GM18511 (cell line): ENCODE results near the gene LIPH.
"Not testable (repeated sequence)": the region's sequence is repeated elsewhere in the genome, so short reads cannot be mapped to it uniquely, and the experiment has no call there.

Experiments used
- ATAC-seq: cut with Tn5 transposase; IDR thresholded peaks from one replicate; pipeline ENCODE4 v1.9.1; 2021; ENCODE audit warnings: mild to moderate bottlenecking, moderate library complexity; ENCODE audit not compliant: unreplicated experiment

The LIPH gene

DNA sequence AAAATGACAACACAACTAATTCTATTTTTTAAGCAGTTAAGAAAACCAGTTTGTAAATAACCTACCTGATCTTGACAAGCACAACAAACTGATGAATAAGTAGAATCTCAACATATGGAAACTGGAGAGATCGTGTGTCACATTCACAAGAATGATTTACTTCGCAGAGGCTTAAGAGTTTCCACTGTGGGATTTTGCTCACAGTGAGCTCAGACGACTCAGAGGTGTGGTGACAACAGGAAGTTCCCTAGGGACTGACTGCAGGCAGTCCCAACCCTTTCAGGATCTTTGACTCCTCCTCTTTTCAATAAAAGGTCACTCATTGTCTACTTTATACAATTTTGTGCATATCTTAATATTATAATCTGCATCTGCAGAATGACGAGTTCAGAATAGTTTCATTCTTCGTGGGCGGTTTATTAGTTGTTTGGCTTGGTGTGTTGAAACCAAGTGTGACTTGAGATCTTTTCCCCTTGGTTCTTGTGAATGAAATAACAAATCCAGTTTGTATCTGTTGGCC lies at the start of gene LIPH:
TSS of gene LIPH (minus strand) at position 231 of the 520 bp plus-strand sequence. CDS start at position 114, 117 bp downstream.
- peak; percentile 83 for ATAC-seq

DNA sequence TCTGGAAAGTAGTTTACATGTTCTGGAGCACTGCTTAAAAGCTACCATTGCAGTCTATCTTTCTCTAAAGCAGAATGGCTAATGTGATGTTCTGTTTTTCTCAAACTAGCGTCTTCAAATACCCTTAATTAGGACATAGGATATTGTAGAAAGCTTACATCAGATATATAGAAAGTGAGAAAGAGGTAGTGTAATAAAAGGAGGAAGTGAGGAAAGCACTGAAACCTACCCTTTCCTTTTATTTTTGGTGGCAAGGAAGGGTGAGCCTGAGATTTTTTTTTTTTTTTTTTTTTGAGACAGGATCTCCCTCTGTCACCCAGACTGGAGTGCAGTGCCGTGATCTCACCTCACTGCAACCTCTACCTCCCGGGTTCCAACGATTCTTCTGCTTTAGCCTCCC lies 43.1 kb upstream of the LIPH start:
- peak; percentile 67 for ATAC-seq

DNA sequence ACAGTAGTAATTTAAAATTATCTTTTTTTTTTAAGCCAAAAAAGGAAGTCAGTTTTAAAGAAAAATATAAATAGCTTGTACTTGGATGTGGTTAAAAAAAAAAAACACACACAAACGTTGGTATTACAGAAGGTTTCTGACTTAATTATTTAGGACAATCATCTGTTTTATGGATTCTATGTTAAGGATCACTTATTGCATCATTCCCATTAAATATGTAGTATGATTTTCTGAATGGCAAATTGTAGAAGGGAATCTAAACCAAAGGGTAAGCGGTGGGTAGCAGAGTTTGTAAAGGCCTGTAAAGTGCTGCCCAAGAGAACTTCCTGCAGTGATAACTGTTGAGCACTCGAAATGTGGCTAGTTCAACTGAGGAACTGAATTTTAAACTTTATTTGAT lies 41.7 kb upstream of the LIPH start:
- no peak for ATAC-seq

DNA sequence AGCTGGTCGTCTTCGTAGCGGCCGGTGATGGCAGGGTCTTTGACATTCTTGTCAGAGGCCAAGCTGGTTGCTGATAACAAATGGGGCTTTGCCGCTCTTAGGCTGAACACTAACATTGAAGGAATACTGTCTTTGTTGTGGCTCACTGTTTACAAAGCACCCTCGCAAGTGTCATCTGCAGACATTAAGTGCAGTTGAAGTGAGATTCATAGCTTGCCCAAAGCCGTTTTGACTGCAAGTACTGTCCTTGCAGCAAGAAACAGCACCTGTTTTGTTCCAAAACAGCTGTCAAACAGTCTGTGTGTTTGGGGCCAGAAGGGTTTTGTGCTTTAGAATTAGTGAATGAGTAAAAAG lies 34.3 kb upstream of the LIPH start:
- ATAC-seq = no peak

DNA sequence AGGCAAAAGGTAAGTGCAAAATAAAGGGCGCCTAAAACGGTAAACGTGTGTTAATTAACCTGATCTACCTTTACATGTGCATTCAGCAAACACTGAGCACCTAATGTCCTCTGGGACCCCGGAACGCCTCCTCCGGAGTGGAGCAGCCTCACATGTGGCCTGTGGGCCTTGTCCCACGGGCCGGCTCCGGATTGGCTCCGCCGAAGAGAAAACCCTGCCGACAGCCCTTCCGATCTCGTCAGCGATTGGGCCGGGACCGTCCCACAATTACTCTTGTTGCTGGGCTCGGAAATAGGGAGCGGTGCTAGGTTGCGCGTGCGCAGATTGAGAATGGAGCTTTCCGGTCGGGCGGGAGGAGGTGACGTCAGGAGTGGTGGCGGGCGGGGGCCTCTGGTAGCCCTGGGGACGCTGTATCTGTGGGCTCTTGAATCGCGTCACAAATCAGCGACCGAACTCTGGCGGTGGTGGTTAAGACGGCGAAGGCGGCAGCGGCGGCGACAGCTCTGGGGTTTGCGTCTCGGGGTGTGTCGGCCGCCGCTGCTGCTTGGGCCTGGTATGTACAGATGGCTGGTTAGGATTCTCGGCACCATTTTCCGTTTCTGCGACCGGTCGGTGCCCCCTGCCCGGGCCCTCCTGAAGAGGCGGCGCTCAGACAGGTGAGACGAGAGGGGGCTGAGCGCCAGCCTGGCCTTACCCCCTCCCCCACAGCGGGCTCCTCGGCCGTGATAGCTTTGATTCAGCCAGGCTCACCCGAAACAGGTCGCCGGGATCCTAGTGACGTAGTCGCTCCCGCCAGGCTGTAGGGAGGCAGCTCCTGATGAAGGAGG lies 33.7 kb upstream of the LIPH start, which contains the start of gene SENP2:
TSS of gene SENP2 (plus strand) at position 437 of the 827 bp plus-strand sequence. CDS start at position 556, 119 bp downstream.
- ATAC-seq = peak; percentile 94

DNA sequence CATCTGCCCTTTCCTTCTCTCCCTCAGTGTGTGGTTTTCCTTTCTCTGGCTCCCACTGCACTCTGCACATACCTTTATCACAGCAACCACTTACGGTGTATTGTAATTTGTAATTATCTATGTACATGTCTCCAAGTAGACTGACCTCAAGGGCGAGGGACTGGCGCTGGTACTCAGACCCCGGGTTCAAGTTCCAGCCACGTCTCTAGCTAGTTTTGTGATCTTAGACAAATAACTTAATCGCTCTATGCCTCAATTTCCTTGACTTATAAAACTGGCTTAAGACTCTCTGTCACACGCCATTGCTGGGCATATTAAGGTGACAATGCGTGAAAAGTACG lies 33.1 kb upstream of the LIPH start:
- no peak for ATAC-seq

DNA sequence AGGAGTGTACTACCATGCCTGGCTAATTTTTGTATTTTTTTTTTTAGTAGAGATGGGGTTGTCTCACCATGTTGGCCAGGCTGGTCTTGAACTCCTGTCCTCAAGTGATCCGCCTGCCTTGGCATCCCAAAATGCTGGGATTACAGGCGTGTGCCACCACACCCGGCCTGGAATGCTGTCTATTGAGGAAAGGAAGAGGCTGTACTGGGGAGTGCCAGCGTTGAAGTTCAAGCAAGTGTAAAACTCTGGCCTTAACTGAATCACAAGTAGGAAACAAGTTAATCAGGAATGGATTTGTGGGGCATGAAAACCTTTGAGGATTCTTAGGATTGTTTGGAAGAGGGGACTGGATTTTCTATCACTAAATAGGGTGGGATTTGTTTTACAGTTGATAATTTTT lies 32.3 kb upstream of the LIPH start:
- no peak for ATAC-seq

DNA sequence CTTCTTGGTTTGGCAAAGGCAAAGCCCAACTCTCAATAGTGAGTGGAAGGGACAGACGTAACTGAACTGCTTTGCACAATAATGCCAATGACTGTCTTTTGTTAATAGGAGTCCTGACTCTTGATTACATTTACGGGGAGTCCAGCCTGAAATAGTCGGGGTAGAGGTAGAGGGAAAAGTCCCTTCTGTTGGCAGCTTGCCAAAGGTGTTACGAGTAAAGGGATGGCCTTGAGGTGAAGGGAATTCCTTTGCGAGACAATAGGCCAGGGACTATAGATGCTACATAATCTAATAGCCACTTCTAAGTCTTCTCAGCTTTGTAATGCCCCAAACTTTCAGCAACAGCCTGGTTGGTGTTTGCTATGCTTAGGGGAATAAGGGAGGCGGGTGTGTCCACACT lies 31.5 kb upstream of the LIPH start:
- ATAC-seq = no peak

DNA sequence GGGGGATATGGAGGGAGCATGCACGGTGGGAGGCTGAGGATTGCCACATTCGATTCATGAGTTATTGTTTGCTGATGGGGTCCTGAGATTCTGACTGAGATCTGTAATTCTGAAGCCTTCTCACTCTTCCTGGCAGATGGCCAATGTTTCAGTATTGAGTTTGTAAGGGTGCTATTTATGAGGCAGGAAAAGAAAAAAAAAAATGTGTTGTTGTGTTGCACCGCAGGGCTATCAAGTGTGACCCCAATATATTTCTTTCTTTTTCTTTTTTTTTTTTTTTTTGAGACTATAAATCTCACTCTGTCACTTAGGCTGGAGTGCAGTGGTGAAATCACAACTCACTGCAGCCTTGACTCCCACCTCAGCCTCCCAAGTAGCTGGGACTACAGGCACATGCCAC lies 30.5 kb upstream of the LIPH start:
- ATAC-seq = no peak

DNA sequence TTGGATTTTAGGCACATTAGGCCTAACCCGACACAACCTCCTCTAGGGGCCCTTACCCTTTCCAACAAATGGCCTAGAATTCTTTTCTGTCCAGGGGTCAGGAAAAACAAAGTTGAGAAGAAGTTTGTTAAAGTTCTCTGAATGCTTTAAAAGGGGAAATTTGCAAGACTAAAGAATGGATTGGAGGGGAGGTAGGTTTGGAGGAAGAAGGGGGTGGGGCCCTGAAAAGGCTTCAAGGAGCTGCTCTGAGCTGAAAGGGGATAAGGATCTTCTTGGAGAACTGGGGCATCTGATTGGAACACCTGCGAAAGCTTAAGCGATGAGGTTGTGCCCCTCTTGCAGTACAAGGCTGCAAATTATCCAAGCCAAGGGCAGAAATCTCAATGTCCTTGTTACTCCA lies 29.8 kb upstream of the LIPH start:
- no peak for ATAC-seq

DNA sequence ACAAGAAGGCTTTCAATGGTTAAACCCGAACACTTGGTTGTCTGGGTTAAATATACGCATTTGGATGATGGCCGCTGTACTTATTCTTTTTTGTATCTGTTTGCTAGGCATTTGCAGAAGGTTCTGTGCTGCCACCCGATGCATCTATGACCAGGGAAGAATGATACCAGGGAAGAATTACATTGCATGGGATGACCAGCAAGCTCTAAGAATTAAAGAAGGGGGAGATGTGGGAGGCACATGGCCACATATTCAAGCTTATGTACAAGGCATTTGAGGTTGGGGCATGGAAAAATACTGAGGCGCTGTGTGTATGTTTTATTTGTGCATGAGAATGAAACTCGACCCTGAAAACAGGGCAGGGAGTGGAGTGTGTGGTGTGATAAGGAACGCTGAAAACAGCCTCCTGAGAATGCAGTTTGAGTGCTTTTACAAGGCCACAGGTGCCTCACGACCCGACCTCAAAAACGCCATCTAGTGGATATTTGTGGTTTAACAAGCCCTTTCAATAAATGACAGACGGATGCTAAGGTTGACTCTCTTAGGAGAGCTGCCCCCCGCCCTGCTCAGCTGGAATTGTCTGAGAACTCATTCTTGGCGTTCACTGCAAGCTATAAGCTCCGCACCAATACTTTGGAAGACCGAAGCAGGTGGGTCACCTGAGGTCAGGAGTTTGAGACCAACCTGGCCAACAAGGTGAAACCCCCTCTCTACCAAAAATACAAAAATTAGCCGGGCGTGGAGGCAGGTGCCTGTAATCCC lies 22.9 kb upstream of the LIPH start:
- ATAC-seq = peak; percentile 81

DNA sequence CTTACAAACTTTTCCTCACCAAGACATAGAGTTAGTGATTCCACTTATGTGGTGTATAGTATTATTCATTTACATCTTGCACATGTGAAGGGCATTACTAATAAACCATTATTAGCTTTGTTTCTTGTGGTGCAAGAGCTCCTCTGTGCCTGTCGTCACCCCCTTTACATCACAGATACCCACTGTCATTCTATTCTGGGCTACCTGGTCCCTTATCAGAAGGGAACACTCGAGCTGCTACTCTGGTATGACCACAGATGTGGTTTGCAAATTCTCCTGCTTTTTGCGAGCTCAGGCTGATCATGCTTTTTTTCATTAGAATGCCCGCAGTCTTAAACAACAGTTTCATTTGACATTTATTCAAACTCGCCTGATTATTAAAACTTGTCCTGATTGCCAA lies 19.8 kb upstream of the LIPH start:
- ATAC-seq = no peak

DNA sequence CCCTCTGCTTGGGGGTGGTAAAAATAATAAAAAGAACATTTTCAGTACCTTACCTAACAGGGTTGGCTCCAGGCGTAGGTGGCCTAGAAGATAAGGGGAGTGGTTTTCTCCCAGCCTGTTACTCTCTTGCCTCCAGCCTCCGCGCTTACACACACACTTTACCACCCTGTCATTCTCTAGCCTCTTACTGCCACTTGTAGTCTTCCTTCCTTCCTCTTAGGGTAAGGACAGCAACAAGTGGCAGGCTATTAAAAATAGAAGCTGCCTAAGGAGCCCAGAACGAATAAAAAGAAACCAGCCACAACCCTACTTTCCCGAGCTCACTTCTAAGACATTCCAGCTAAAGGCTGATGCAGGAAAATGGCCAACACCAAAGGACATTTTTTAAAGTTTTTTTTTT lies 9.6 kb upstream of the LIPH start:
- ATAC-seq = no peak

DNA sequence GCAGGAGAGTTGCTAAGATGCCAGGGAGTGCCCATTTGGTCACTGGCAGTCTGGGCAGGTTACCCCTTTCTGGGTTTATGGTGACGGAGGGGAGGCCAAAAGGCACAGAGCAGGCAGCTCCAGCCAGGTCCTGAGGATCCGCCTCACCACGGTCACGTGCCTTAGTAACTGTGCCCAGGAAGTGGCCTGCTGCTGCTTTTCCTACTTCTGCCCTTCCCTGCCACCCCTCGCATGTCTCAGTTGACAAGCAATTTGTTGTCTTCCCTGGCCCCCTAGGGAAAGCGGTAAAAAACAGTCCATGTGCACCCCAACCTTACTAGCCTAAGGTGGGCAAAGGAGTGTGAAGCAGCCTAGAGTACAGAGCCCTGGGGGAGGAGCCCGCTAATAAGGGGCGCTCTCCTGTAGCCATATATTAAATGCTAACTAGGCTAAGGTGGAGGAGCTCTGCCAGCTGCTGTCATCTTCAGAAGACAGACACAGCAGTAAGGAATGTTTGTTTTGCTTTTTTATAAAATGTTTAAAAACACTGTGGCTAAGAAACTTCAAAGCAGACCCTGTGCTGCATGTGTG lies 9.1 kb upstream of the LIPH start:
- ATAC-seq = no peak

DNA sequence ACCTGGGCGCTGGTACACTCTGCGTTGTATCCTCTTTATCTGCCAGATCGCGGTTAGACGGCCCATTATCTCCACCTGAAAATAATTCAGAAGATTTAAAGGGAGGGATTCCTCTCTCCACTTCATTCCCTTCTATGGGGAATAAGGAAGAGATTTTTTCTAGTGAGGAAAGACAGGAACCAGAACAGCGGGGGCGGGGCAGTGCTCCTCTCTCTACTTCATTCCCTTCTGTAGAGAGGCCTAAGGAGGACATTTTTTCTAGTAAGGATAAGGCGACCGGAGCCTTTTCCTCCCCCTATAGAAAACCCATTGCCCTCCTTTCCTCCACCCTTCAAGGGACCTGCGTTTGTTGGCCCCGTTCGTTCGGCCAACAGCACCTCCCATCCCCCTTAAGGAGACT lies 8.3 kb upstream of the LIPH start:
- no peak for ATAC-seq

DNA sequence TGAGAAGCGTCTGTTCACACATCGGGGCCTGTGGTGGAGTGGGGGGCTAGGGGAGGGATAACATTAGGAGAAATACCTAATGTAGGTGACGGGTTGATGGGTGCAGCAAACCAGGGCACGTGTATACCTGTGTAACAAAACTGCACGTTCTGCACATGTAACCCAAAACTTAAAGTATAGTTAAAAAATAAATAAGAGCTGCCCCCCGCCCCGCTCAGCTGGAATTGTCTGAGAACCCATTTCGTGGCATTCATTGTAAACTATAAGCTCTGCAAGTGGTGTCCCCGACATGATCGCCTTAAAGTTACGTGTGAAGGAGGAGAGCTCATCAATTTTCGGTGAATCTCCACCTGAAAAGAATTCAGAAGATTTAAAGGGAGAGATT lies 7.3 kb upstream of the LIPH start:
- ATAC-seq = no peak

DNA sequence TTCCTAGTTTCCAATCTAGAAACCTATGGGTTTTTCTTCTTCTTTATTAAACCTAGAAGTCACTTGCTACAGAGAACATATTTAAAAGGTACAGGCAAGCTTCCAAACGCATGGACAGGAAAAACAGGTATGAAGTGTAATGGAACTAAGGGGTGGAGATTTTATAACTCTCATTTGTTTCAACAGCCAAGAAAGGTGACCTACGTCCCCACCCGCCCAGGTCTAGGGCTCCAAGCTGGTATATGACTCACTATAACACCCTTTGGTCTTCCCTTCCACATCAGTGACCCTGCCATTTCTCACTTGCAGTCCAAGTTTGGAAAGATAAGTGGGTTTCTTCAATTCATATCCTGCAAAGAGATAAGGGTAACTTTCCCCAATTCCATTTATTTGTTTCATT lies 6.0 kb upstream of the LIPH start:
- ATAC-seq = peak; percentile 32

DNA sequence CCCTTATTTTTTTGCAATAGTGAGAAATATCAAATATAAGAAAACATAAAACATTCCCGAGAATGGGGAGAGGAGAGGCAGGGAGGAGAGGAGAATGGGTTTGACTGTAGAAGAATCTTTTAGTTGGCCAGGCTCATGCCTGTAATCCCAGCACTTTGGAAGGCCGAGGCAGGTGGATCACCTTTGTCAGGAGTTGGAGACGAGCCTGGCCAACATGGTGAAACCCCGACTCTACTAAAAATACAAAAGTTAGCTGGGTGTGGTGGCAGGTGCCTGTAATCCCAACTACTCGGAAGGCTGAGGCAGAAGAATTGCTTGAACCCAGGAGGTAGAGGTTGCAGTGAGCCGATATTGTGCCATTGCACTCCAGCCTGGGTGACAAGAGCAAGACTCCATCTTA lies 4.3 kb upstream of the LIPH start:
- not testable (repeated sequence) for ATAC-seq

DNA sequence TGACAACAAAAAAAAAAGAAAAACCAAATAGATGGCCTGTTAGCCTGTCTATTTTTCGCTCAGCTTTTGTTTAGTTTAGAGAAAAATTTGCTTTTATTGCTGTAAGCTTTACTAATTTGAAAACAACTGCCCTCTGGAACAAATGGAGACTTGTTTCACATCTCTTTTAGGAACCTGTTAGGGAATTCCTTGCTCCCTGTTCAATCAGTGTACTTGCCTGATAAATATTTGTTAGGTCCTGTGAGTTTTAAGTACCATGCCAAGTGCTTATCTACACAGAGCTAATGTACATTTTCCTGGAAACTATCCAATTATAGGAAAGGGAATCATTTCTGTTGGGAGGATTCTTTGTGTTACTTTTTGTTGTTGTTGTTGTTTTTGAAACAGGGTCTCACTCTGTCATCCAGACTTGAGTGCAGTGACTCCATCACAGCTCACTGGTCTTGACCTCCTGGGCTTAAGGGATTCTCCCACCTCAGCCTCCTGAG lies 3.5 kb upstream of the LIPH start:
- no peak for ATAC-seq

DNA sequence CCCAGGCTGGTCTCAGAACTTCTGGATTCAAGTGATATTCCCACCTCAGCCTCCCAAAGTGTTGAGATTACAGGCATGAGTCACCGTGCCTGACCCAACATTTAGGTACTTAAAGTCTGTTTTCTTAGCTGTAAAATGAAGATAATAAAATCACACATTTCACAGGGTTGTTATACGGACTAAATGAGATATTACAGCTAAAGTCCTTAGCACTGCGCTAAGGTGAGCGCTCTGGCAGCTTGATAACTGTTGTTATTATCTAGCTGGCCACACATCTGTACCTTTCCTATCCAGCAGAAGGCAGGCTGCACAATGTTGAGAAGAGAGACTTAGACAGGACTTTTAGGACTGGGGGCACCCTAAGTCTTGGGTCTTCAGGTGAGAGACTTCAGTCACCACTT lies 2.7 kb upstream of the LIPH start:
- ATAC-seq = no peak

DNA sequence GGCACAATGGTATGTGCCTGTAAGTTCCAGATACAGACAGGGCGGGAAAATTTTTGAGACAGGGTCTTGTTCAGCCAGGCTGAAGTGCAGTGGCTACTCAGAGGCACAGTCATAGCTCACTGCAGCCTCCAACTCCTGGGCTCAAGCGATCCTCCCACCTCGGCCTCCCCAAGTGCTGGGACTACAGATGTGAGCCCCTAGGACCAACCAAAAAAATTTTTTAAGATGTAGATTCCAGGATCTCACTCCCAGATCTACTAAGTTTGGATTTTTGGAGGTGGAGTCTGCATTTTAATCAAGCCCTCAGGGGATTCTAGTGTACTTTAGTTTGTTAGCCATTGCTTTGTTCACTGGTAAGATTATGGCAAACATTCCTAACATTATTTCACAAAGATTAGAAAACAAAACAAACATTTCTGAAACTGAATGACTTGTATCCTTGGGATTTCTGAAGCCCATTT lies 2.7 kb downstream of the LIPH start:
- ATAC-seq = no peak

DNA sequence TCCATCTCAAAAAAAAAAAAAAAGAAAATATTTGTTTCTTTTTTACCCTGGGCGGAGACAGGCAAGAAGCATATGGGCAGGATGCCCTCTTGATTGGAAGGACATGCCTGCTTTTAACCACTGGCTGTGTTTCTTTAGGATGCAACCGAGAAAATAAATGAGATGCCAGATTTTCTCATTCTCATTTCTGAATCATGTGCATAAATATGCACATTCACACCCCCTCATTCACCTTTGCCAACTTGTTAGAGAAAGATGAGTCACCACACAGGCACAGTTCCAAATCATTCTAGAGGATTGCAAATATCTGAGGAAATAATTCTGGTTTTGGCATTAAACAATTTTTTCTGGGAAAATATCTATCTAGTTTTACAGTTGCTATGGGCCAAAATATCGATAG lies 3.3 kb downstream of the LIPH start:
- ATAC-seq = no peak
